PC-9 (cell line): Measurements from ENCODE around the gene IL17RE.

Experiments used
- EZH2 ChIP-seq: fragments of 200-600 bp; sonication (generic); IDR thresholded peaks from 2 replicates; pipeline ENCODE4 v1.8.0; 2017; ENCODE audit warnings: antibody characterized with exemption, low read depth
- TF ChIP-seq, protein P1 (sequence below): fragments of 200-600 bp; sonication (generic); conservative IDR thresholded peaks from 2 replicates; pipeline ENCODE4 v1.6.1; 2017; ENCODE audit warnings: mixed run types, antibody characterized with exemption, mild to moderate bottlenecking, moderate library complexity

DNA sequence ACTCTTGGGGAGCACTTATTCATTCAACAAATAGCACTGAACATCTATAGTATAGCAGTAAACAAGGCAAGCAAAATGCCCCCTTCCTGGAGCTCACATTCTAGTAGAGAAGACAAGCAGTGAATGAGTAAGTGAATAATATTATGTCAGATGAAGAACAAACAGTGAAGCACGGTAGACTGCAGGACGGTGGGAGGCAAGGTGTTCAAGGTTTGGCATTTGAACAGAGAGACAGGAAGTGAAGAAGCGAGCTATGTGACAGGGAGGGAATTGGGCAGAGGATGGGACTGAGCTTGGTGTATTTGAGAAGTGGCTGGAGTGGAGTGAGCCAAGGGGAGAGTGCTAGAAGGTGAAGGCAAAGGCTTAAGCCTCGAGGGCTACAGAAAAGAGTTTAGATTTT is 32.3 kb downstream of the IL17RE start:
- TF ChIP-seq, protein P1, sequence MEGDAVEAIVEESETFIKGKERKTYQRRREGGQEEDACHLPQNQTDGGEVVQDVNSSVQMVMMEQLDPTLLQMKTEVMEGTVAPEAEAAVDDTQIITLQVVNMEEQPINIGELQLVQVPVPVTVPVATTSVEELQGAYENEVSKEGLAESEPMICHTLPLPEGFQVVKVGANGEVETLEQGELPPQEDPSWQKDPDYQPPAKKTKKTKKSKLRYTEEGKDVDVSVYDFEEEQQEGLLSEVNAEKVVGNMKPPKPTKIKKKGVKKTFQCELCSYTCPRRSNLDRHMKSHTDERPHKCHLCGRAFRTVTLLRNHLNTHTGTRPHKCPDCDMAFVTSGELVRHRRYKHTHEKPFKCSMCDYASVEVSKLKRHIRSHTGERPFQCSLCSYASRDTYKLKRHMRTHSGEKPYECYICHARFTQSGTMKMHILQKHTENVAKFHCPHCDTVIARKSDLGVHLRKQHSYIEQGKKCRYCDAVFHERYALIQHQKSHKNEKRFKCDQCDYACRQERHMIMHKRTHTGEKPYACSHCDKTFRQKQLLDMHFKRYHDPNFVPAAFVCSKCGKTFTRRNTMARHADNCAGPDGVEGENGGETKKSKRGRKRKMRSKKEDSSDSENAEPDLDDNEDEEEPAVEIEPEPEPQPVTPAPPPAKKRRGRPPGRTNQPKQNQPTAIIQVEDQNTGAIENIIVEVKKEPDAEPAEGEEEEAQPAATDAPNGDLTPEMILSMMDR: no peak
- no peak for TF ChIP-seq EZH2
